Mammary epithelial cell (primary cell): Measurements from ENCODE around the gene KIAA0319L.

ENCODE experiments used
- CTCF ChIP-seq, 2 donors: IDR thresholded peaks in 1 of 2; conservative IDR thresholded peaks in 1 of 2; 2 replicates each; pipeline ENCODE4 v1.5.1; 2011 to 2012; ENCODE audit warnings: inconsistent platforms in 2 of 2, low read length in 2 of 2, mild to moderate bottlenecking in 2 of 2, control low read depth in 1 of 2, low read depth in 1 of 2; ENCODE audit not compliant: insufficient read depth in 1 of 2; ENCODE audit errors: extremely low read depth in 1 of 2
- EZH2 ChIP-seq: IDR thresholded peaks from 2 replicates; pipeline ENCODE4 v1.6.1; 2012; ENCODE audit warnings: low read length, inconsistent platforms, borderline replicate concordance

GRCh38 chr1:35531368-35531767, 25.8 kb downstream of the KIAA0319L start:
- TF ChIP-seq CTCF (conservative IDR thresholded peaks at IDR 0.05 in 1 of 2, IDR thresholded peaks at IDR 0.05 in 1 of 2; ENCODE audit: extremely low read depth in 1 of 2, insufficient read depth in 1 of 2, low read depth in 1 of 2, low read length in 2 of 2) (no peak), EZH2 (no peak)
